Measurements from ENCODE around the gene SV2A.

SV2A gene

DNA sequence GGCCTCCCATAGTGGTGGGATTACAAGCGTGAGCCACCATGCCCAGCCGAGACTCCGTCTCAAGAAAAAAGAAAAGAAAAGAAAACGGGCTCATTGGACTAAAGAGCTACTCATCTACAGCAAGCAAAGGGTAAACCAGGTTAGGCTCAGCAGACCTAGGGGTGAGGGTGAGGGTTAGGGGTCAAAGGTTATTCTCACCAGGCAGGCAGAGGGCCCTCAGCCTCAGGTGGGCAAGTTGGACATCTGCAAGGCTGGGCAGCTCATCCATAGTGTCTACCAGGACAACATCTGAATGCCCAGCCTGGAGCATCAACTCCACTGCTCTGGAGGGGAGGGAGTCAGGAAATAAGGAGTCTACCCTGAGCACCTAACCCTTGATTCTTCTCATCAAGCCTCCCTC lies 15.6 kb upstream of the SV2A start:
- in situ Hi-C loops (cut with MboI; ENCODE audit: low pct_unique_long_range_greater_than_20kb, low sequenced_read_pairs) = no loop called here
- no peak for DNase-seq

GRCh38 chr1:149932474-149932873 lies 14.8 kb upstream of the SV2A start:
- in situ Hi-C loops (cut with MboI; ENCODE audit: low pct_unique_long_range_greater_than_20kb, low sequenced_read_pairs) = no loop called here
- DNase-seq = no peak

GRCh38 chr1:149931212-149931790 lies 13.7 kb upstream of the SV2A start:
- DNase-seq = no peak
- in situ Hi-C loops (cut with MboI; ENCODE audit: low pct_unique_long_range_greater_than_20kb, low sequenced_read_pairs) = no loop called here

DNA sequence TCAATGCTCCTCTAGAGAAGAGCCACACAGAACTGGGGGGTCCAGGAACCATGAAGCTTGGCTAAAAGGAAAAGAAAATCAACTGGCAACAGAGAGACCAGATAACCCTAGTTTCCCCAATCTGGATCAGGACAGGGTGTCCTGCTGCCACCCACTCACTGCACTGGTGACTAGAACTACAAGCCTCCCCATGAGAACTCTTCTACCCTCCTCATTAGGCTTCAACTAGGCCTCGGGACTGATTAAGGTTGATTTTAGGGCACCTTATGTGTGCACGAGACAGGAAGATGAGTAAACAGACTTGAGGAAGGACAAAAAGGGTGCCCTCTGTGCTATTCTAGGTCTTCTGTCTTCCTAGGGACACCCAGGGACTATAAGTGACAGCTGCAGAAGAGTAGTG lies 12.2 kb upstream of the SV2A start:
- DNase-seq = no peak
- in situ Hi-C loops (cut with MboI; ENCODE audit: low pct_unique_long_range_greater_than_20kb, low sequenced_read_pairs) = no loop called here

DNA sequence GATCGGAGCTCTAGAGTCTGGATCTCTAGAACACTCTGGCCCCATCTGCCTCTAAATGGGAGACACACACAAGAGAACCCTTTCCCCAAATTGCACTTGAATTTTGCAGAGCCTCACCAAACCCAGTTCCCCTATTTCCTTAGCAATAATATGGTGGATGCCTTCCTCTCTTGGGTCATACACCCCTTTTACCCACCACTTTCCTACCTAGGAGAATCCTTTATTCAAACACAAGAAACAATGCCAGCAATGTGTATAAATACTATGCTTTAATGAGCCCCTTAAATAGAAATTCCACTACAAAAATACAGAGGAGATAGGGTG lies 10.7 kb upstream of the SV2A start:
- in situ Hi-C loops (cut with MboI; ENCODE audit: low pct_unique_long_range_greater_than_20kb, low sequenced_read_pairs) = no loop called here
- no peak for DNase-seq

DNA sequence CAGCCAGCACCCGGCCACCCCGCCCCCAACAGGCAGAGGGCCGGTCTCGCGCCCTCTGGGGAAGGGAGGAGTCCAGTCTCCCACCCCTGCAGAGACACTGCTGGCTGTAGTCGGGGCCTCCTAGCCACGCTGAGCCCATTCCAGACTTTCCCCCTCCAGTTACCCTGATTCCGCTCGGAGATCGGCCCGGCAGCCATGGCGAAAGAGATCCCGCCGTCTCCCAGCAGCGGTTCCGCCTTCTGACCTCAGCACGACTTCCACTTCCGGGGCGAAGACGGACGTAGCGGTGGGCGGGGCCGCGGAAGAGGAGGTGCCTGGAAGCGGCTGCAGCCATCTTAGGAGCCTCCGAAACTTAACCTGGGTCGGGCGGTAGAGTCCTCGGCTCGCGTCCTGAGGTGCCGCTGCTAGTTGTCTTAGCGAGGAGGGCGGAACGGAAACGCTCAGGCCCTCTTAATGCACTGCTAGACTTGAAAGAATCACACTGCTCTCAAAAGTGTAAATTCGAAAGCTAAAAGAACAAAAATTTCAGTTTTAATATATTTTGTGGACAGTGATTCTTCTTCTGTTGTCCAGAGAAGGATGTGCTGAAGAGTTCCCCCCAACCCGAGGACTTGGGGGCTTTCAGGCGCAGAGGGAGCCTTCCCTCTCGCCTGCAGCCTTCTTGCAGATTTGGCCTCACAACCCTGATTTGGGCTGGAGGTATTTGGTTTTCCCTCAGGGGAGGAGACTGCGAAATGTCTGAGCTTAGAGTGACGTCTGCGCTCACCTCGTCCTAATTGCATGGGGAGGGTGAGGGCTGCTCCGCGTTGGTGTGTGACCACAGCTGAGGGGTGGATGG lies 10.1 kb upstream of the SV2A start, which contains the start of gene SF3B4:
Gene SF3B4, minus strand, starts transcription at position 241 of the 838 bp plus-strand sequence. Its CDS starts 44 bp downstream, at position 197.
- peak; percentile 93 for DNase-seq

DNA sequence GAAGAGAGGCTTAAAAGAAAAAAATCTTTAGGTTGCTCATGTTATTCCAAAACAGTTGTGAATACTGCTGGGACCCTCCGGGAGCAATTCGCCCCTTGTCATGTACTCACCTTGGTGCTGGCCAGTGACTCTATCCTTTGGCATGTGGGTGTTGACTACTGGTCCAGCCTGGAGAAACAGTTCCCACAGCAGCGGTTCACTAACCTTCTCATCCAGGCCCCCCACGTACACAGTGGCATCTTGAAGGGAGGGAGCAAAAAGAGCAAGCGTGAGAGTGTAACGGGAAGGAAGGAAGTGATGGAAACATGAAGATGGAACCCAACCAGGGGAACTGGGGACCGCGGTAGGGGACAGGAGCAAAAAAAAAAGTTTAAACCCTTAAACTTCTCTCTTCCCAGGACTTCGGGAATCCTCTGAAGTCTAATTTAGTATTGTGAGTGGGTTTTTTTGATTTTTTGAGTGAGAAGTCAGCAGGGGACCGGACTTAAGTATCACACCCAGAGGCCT lies 9.5 kb upstream of the SV2A start:
- DNase-seq = no peak
- in situ Hi-C loops (cut with MboI; ENCODE audit: low pct_unique_long_range_greater_than_20kb, low sequenced_read_pairs) = no loop called here

More for the DNA sequence above, 10.1 kb upstream of the SV2A start, which contains the start of gene SF3B4:
- in situ Hi-C loops (cut with MboI; ENCODE audit: low pct_unique_long_range_greater_than_20kb, low sequenced_read_pairs) = no loop called here

DNA sequence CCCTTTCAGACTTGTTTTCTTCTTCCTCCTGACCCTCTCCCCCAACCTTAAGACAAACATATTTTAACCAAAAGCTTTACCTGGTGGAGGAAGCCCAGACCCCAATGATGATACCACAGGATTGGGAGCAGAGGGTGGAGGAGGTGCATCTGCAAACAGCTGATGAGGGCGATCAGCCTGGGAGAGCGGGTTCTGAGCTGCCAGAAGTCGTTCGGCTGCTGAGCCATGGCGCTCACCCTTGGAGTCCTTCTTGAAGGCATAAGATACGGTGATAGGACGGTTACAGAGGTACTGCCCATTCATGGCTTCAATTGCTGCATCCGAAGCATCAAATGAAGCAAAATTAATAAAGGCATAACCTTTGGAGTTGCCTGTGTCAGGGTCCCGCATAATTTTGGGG lies 8.7 kb upstream of the SV2A start:
- in situ Hi-C loops (cut with MboI; ENCODE audit: low pct_unique_long_range_greater_than_20kb, low sequenced_read_pairs) = no loop called here
- no peak for DNase-seq

GRCh38 chr1:149925751-149926150 lies 8.1 kb upstream of the SV2A start:
- in situ Hi-C loops (cut with MboI; ENCODE audit: low pct_unique_long_range_greater_than_20kb, low sequenced_read_pairs) = no loop called here
- no peak for DNase-seq

GRCh38 chr1:149925345-149925744 lies 7.7 kb upstream of the SV2A start:
- in situ Hi-C loops (cut with MboI; ENCODE audit: low pct_unique_long_range_greater_than_20kb, low sequenced_read_pairs) = no loop called here
- DNase-seq = no peak

GRCh38 chr1:149923626-149924025 lies 6.0 kb upstream of the SV2A start:
- in situ Hi-C loops (cut with MboI; ENCODE audit: low pct_unique_long_range_greater_than_20kb, low sequenced_read_pairs) = no loop called here
- no peak for DNase-seq

- in situ Hi-C loops (cut with MboI; ENCODE audit: low pct_unique_long_range_greater_than_20kb, low sequenced_read_pairs) = no loop called here
- DNase-seq = no peak
Observed at GRCh38 chr1:149916898-149917252, 769 bp downstream of the SV2A start.

DNA sequence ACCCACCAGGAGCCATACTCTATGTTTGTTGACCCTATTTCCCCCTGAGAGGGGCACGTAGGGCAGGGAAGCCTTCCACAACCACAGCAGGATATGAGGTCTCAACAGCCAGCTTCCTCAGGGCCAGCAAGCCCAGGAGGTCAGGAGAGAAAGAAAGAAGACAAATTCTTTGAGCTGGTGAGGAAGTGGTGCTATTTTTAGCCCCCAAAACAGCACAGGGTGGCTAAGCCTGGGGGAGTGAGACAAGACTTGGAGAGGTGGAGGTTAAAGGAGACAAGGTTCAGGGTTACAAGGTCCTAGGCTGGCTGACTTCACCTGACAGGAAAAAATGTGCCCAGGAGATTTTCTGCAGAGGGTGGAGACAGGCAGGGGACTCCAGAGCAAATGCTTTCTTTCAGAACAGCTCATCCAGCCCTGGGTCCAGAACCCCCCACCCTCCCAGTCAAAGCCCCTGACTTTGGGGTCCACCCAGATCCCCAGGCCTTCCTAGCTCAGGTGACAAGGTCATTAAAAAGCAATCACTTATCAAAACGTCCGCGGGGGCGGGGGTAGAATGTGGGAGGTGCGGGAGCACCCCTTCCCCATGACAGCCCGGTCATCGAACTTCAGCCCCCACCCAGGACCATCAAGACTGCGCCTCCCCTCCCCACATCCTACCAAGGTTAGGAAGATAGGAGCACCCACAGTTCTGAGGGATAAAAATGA lies 1.3 kb downstream of the SV2A start:
- in situ Hi-C loops (cut with MboI; ENCODE audit: low pct_unique_long_range_greater_than_20kb, low sequenced_read_pairs) = no loop called here
- peak; percentile 85 for DNase-seq

- no peak for DNase-seq
- in situ Hi-C loops (cut with MboI; ENCODE audit: low pct_unique_long_range_greater_than_20kb, low sequenced_read_pairs) = no loop called here
Observed at GRCh38 chr1:149915429-149916192, 2.0 kb downstream of the SV2A start.

GRCh38 chr1:149914545-149914944 lies 3.1 kb downstream of the SV2A start:
- in situ Hi-C loops (cut with MboI; ENCODE audit: low pct_unique_long_range_greater_than_20kb, low sequenced_read_pairs) = no loop called here
- peak; percentile 23 for DNase-seq

DNA sequence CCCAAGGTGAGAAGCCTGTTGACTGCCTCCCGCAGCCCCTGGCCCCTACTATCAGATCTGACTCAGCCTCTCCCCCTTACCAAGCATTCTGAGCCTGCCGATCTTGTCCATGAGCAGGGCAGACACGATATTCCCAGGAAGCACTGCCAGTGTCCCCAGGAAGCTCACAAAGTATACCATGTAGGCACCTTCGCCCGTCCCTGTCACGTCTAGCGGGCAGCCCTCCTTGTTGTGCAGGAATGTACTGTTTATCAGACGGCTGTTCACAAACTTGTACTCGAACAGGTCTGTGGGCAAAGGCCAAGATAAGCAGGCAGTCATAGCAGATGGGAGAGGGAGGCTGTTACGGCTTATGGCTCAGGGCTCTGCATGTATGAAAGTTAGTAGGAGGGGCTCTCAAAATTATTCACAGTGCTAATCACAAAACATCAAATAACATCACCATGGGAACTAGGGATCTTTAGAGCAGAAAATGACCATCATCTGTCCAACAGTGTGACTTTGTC lies 11.0 kb downstream of the SV2A start:
- DNase-seq = no peak
- in situ Hi-C loops (cut with MboI; ENCODE audit: low pct_unique_long_range_greater_than_20kb, low sequenced_read_pairs) = no loop called here

- in situ Hi-C loops (cut with MboI; ENCODE audit: low pct_unique_long_range_greater_than_20kb, low sequenced_read_pairs) = no loop called here
- DNase-seq = no peak
Observed at GRCh38 chr1:149903836-149904491, 13.7 kb downstream of the SV2A start.

DNA sequence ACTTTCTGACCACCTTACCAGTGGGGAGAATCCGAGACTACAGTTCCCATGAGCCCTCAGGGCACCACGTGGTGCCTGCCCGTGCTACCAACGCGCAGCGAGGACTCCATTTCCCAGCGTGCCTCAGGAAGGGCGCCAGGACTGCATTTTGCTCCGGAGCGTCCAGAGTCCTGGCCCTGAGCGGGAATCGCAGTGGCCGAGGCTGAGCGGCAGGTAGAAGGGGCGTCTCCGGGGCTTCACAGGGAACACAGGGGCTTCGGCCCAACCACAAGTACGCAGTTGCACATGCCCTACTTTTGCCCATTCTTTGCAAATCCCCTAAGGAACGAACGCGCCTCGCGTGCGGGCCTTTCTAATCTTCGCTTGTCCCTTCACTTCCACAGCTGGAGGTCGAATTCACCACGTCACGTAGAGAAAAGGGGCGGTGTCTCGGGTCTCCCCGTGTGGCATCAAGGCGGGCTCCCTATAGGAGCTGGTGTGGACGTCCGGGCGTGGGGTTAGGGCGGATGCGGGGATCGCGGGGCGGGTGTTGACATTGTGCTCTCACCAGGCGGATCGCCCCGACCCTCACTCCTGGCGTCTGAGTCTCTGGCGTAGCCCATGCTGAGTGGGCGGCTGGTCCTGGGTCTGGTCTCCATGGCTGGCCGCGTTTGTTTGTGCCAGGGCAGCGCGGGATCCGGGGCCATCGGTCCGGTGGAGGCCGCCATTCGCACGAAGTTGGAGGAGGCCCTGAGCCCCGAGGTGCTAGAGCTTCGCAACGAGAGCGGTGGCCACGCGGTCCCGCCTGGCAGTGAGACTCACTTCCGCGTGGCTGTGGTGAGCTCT lies 18.0 kb downstream of the SV2A start, which contains the start of gene BOLA1:
Gene BOLA1, plus strand, starts transcription at position 109 of the 825 bp plus-strand sequence. Its CDS starts 492 bp downstream, at position 601.
- in situ Hi-C loops (cut with MboI; ENCODE audit: low pct_unique_long_range_greater_than_20kb, low sequenced_read_pairs) = no loop called here
- no peak for DNase-seq

Data from KBM-7 (cell line).